Epithelial cell of proximal tubule (primary cell): ENCODE measurements around the gene ETNK1. TPM values are rescaled to one million over a fixed set of nuclear protein-coding genes. Genes with fewer than 3 reads are reported as not detected.
A peak's percentile ranks its signal among the peaks of the same experiment; 100 is the strongest.

Source experiments
- DNase-seq: peaks from one replicate; pipeline ENCODE4 v3.0.0-alpha.2; 2011; ENCODE audit warnings: low read depth
- H3K4me3 ChIP-seq: 2 replicates; pipeline ENCODE4 v1.5.1; 2011; ENCODE audit warnings: low read depth, mild to moderate bottlenecking, low read length
- total RNA-seq: library from RNA; depleted of rRNA; stranded (reverse); fragments of >200 nt; gene quantifications from 2 replicates; pipeline ENCODE4 v1.2.3, GENCODE V29; 2015
- TF ChIP-seq, protein P1 (sequence below): conservative IDR thresholded peaks from 2 replicates; pipeline ENCODE4 v1.5.1; 2012; ENCODE audit warnings: low read depth, mild to moderate bottlenecking, low read length

The ETNK1 gene
- total RNA-seq, 1 donor from 2014 or later: 24.4 TPM

DNA sequence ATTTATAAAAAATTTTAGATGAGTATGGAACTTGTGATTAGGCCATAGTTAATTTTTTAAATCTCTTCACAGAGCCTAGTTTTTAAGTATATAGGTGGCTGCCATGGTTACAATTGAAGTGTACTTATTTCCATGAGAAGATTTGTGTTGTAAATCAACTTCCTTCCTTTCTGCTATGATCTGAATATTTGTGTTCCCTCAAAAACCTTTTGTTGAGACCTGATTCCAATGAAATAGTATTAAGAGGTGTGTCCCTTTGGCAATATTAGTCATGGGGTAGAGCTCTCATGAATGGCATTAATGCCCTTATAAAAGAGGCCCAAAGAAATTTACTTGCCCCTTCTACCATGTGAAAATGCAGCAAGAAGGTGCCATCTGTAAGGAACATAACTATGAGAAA, 28.8 kb downstream of the ETNK1 start:
- H3K4me3 ChIP-seq: no peak overlapping the region
- TF ChIP-seq, protein P1, sequence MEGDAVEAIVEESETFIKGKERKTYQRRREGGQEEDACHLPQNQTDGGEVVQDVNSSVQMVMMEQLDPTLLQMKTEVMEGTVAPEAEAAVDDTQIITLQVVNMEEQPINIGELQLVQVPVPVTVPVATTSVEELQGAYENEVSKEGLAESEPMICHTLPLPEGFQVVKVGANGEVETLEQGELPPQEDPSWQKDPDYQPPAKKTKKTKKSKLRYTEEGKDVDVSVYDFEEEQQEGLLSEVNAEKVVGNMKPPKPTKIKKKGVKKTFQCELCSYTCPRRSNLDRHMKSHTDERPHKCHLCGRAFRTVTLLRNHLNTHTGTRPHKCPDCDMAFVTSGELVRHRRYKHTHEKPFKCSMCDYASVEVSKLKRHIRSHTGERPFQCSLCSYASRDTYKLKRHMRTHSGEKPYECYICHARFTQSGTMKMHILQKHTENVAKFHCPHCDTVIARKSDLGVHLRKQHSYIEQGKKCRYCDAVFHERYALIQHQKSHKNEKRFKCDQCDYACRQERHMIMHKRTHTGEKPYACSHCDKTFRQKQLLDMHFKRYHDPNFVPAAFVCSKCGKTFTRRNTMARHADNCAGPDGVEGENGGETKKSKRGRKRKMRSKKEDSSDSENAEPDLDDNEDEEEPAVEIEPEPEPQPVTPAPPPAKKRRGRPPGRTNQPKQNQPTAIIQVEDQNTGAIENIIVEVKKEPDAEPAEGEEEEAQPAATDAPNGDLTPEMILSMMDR: no peak
- no peak for DNase-seq

DNA sequence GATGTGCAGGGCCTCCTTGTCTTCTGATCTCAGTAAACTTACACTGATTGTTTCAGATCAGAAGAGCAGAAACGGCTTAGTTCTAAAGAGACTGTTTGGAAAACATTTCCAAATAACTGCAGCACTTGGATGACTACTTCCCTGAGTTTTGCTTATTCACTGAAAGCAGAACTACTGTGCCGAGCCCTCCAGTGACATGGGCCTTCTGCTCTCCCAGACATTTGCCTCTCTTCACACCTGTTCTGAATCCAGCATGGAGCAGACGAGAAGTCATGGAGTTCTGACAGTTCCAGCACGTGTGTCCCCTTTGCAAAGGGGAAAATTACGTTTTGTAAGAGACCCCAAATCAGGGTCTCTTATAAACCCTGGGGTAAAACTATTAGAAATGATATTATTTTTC, 31.4 kb downstream of the ETNK1 start:
- no peak overlapping the region for H3K4me3 ChIP-seq
- TF ChIP-seq, protein P1: no peak
- no peak for DNase-seq

DNA sequence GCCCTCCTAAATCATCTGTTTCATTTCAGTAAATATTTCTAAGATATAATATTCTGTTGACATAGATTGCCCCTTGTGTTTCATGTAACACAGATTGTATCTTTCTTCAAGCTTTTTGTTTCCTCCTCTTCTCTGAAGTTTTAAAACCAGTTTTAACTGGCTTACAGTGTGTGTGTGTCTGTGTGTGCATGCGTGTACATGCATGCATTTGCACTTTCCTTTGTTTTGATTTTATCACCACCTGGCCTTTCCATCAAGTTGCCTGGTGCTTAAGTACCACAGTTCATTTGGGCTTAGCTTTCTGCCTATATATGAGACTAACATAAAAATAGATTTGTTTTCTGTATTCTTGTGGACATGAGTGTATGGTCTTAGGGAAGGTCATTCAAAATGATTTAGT, 31.9 kb downstream of the ETNK1 start:
- no peak overlapping the region for H3K4me3 ChIP-seq
- no peak for DNase-seq
- TF ChIP-seq, protein P1: no peak

DNA sequence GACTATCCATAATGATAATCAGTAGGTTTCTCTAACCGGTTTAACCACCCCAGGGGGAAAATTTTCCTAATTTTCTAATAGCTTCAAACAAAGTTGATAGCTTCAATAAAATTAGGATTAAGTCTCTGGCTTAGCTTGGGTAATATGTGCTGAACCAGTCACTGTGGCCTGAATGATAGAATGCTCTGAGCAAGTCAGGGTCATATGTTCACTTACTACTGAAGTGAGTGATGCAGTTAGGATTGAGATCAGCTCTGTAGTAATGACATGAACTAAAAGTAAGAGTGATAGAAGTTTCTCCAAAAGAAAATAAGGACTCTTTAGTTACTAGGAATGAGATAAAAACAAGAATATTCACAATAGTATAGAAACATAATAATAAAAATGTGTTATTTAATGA, 32.6 kb downstream of the ETNK1 start:
- TF ChIP-seq, protein P1: no peak
- peak; percentile 22 for DNase-seq
- no peak overlapping the region for H3K4me3 ChIP-seq

DNA sequence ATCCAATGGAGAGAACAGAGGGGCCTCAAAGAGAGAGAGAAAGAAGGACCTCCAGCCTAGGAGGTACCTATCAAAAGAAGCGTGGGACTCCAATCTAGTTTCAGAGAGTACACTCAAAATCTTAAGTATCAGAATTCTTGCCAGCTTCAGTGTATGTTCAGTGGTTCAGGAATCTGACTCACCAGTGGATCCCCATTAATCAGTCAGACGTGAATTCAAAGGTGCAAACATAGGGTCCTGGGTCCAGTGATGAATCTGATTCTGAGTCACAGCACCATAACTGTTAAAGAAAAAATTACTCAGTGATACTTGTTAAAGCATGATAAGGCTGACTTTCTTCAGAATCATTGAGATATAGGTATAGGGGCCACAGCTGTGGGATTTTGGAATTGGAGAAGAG, 33.2 kb downstream of the ETNK1 start:
- TF ChIP-seq, protein P1: no peak
- DNase-seq: peak; percentile 50
- H3K4me3 ChIP-seq: no peak overlapping the region

DNA sequence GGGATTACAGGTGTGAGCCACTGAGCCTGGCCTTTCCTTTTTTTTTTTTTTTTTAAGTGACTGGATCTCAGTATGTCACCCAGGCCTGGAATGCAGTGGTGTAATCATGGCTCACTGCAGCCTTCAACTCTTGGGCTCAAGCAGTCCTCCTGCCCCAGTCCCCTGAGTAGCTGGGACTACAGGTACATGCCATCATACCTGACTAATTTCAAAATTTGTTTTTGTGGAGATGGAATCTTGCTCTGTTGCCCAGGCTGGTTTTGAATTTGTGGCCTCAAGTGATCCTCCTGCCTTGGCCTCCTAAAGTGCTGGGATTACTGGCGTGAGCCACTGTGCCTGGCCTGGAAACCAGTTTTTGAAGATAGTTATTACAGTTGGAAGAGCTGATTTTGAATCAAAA, 37.4 kb downstream of the ETNK1 start:
- DNase-seq: no peak
- no peak overlapping the region for H3K4me3 ChIP-seq
- TF ChIP-seq, protein P1: no peak

DNA sequence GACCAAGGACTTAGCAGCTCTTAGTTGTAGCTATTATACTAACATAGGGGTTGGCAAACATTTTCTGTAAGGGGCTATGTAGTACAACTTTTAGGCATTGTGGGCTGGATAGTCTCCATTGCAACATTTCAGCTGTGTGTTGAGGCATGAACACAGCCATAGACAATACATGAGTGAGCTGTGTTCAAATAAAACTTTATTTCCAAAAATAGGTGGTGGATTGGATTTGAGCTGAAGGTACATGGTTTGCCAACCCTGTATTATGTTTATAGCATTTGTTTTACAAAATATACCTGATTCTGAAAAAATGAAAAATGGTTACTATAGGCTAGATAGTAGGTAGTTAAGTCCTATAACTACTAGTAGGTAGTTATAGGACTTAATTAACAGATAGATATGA, 40.5 kb downstream of the ETNK1 start:
- TF ChIP-seq, protein P1: no peak
- no peak for DNase-seq

More for the DNA sequence above, 40.5 kb downstream of the ETNK1 start:
- no peak overlapping the region for H3K4me3 ChIP-seq
